Uterus (tissue), 2 donors: ENCODE results near the gene MRGPRE.

Source experiments
- POLR2A ChIP-seq, 2 donors: fragments of 450-650 bp; IDR thresholded peaks; one replicate each; pipeline ENCODE4 v1.6.1; 2016; ENCODE audit warnings: antibody characterized with exemption in 2 of 2, mild to moderate bottlenecking in 1 of 2, moderate library complexity in 1 of 2
- TF ChIP-seq, protein P1 (sequence below), 4 experiments: fragments of 200-600 bp in 2 of 4; fragments of 450-650 bp in 2 of 4; sonication (generic) in 2 of 4; IDR thresholded peaks; one replicate each; pipeline ENCODE4 v1.5.1; 2016 to 2019; ENCODE audit warnings: antibody characterized with exemption in 4 of 4, mild to moderate bottlenecking in 2 of 4, moderate library complexity in 1 of 4

DNA sequence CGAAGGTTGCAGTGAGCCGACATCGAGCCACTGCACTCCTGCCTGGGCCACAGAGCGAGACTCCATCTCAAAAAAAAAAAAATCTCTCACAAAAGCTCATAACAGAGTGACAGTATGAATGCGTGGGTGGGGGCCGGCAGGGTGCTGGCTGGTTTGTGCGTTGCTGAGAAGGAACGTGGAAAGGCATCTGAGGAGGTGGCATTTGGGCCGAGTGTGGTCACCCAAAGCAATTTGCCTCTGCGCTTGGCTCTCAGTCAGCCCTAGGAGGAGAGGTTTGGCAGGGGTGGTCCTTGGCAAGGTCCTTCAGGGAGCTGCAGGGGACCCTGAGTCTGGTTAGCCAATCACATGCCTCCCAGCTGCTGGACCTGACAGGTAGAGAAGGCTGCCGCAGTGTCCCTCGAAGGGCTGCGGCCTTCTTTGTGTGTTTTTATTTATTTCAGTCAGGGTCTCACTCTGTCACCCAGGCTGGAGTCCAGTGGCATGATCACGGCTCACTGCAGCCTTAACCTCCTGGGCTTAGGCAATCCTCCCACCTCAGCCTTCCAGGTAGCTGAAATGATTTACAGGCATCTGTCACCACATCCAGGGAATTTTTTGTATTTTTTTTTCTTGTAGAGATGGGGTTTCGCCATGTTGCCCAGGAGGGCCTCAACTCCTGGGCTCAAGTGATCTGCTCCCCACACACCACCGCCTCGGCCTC is 43.6 kb downstream of the MRGPRE start:
- TF ChIP-seq, protein P1, sequence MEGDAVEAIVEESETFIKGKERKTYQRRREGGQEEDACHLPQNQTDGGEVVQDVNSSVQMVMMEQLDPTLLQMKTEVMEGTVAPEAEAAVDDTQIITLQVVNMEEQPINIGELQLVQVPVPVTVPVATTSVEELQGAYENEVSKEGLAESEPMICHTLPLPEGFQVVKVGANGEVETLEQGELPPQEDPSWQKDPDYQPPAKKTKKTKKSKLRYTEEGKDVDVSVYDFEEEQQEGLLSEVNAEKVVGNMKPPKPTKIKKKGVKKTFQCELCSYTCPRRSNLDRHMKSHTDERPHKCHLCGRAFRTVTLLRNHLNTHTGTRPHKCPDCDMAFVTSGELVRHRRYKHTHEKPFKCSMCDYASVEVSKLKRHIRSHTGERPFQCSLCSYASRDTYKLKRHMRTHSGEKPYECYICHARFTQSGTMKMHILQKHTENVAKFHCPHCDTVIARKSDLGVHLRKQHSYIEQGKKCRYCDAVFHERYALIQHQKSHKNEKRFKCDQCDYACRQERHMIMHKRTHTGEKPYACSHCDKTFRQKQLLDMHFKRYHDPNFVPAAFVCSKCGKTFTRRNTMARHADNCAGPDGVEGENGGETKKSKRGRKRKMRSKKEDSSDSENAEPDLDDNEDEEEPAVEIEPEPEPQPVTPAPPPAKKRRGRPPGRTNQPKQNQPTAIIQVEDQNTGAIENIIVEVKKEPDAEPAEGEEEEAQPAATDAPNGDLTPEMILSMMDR (IDR thresholded peaks at IDR 0.05), result no peak
- no peak for TF ChIP-seq POLR2A (IDR thresholded peaks at IDR 0.05)
